Keratinocyte (primary cell): ENCODE results near the gene COMMD3. TPM values are rescaled to one million over a fixed set of nuclear protein-coding genes. Genes with fewer than 3 reads are reported as not detected.

Experiments
- DNase-seq: peaks from one replicate; pipeline ENCODE4 v3.0.0-alpha.2; 2011; ENCODE audit warnings: low read depth, missing footprints, low spot score
- FAIRE-seq: peaks from 2 replicates; lab custom pipeline; 2011; peaks lifted over from hg19 to GRCh38; lab: Jason Lieb, UNC
- H2AFZ ChIP-seq: 2 replicates; pipeline ENCODE4 v1.6.0; 2012; ENCODE audit warnings: low read length, control low read depth, inconsistent platforms; ENCODE audit not compliant: control insufficient read depth
- H3K27ac ChIP-seq: 2 replicates; pipeline ENCODE4 v1.5.1; 2011; ENCODE audit warnings: low read length; ENCODE audit not compliant: control insufficient read depth, insufficient read depth
- H3K27me3 ChIP-seq: 3 replicates; pipeline ENCODE4 v1.6.0; 2011; ENCODE audit warnings: low read length; ENCODE audit not compliant: control insufficient read depth, insufficient read depth; ENCODE audit errors: extremely low read depth
- H3K36me3 ChIP-seq, 2 experiments: 2 replicates in 1 of 2; 3 replicates in 1 of 2; pipeline ENCODE4 v1.5.1; 2011; ENCODE audit warnings: low read length in 2 of 2, mild to moderate bottlenecking in 1 of 2; ENCODE audit not compliant: control insufficient read depth in 2 of 2, insufficient read depth in 2 of 2; ENCODE audit errors: extremely low read depth in 1 of 2
- H3K4me1 ChIP-seq: 3 replicates; pipeline ENCODE4 v1.5.1; 2011; ENCODE audit warnings: low read length; ENCODE audit not compliant: control insufficient read depth, insufficient read depth; ENCODE audit errors: extremely low read depth
- H3K4me2 ChIP-seq: 3 replicates; pipeline ENCODE4 v1.6.0; 2011; ENCODE audit warnings: low read depth, low read length; ENCODE audit not compliant: control insufficient read depth, insufficient read depth; ENCODE audit errors: extremely low read depth
- H3K4me3 ChIP-seq, 3 experiments: fragments of 200-600 bp in 1 of 3; sonication (generic) in 1 of 3; 2 replicates in 2 of 3; 3 replicates in 1 of 3; pipeline ENCODE4 v1.5.1; 2011 to 2016; ENCODE audit warnings: low read length in 3 of 3, mild to moderate bottlenecking in 3 of 3, control low read depth in 2 of 3, inconsistent platforms in 1 of 3, low read depth in 1 of 3, mixed read lengths in 1 of 3, mixed run types in 1 of 3, moderate library complexity in 1 of 3; ENCODE audit not compliant: control insufficient read depth in 2 of 3, insufficient read depth in 2 of 3; ENCODE audit errors: extremely low read depth in 1 of 3
- H3K79me2 ChIP-seq: 2 replicates; pipeline ENCODE4 v1.6.0; 2012; ENCODE audit warnings: low read length; ENCODE audit not compliant: control insufficient read depth, insufficient read depth
- H3K9ac ChIP-seq: 3 replicates; pipeline ENCODE4 v1.6.0; 2011; ENCODE audit warnings: low read length; ENCODE audit not compliant: control insufficient read depth, insufficient read depth; ENCODE audit errors: extremely low read depth
- H3K9me1 ChIP-seq: 3 replicates; pipeline ENCODE4 v1.6.0; 2011; ENCODE audit warnings: low read length; ENCODE audit not compliant: control insufficient read depth, insufficient read depth; ENCODE audit errors: extremely low read depth
- H3K9me3 ChIP-seq: 2 replicates; pipeline ENCODE4 v1.5.1; 2012; ENCODE audit warnings: low read depth, low read length; ENCODE audit not compliant: control insufficient read depth
- H4K20me1 ChIP-seq: 3 replicates; pipeline ENCODE4 v1.6.0; 2011; ENCODE audit warnings: low read length; ENCODE audit not compliant: control insufficient read depth, insufficient read depth; ENCODE audit errors: extremely low read depth
- CTCF ChIP-seq, 3 experiments: IDR thresholded peaks in 1 of 3; conservative IDR thresholded peaks in 1 of 3; optimal IDR thresholded peaks in 1 of 3; 2 replicates in 2 of 3; 3 replicates in 1 of 3; pipeline versions ENCODE3 to v1.5.1; 2011; ENCODE audit warnings: low read length in 3 of 3, mild to moderate bottlenecking in 3 of 3, moderate library complexity in 2 of 3, control low read depth in 1 of 3, inconsistent platforms in 1 of 3; ENCODE audit not compliant: insufficient read depth in 2 of 3; ENCODE audit errors: extremely low read depth in 1 of 3
- EZH2 ChIP-seq: IDR thresholded peaks from one replicate; pipeline ENCODE4 v1.6.1; 2012; ENCODE audit warnings: inconsistent platforms, mild to moderate bottlenecking, low read length, moderate library complexity
- dilution Hi-C: fragments of 300-500 bp; cut with MboI; formaldehyde crosslinking; loops from one replicate; pipeline ENCODE4 v1.7.0; 2020; ENCODE audit warnings: low sequenced_read_pairs; ENCODE audit not compliant: extremely low pct_ligation_motif_present
- polyA plus RNA-seq, 5 experiments: library from polyadenylated mRNA; depleted of rRNA in 3 of 5; stranded (reverse) in 3 of 5; stranded (forward) in 1 of 5; unstranded in 1 of 5; fragments of >200 nt; gene quantifications; 1 replicate in 1 of 5; 2 replicates in 3 of 5; 3 replicates in 1 of 5; pipeline versions ENCODE4 v1.2.1 to v1.2.3, GENCODE V29; 2011 to 2012; ENCODE audit warnings: missing spikeins in 2 of 5, low read depth in 1 of 5, low replicate concordance in 1 of 5

COMMD3 gene
- polyA plus RNA-seq, 1 donor (not counting 4 experiments of a cell fraction or from before 2014, with no cell fraction given), result 59.5 TPM

- FAIRE-seq (no peak), DNase-seq (no peak)
- Histone ChIP-seq H3K4me1 (no peaks in the 10 kb centered on the region), H3K36me3 (no peaks in the 10 kb centered on the region), H4K20me1 (no peaks in the 10 kb centered on the region), H3K4me2 (no peak overlapping the region), H2AFZ (no peak overlapping the region), H3K27me3 (peaks cover 66% of the 10 kb centered on the region), H3K27ac (no peak overlapping the region), H3K79me2 (no peaks in the 10 kb centered on the region), H3K9me3 (peaks cover 2% of the 10 kb centered on the region), H3K9me1 (no peaks in the 10 kb centered on the region), H3K9ac (no peak overlapping the region), H3K4me3 (no peak overlapping the region)
- dilution Hi-C loops, result no loop called here
- TF ChIP-seq CTCF (optimal IDR thresholded peaks at IDR 0.05 in 1 of 3, IDR thresholded peaks at IDR 0.05 in 1 of 3, conservative IDR thresholded peaks at IDR 0.05 in 1 of 3; ENCODE audit: extremely low read depth in 1 of 3, insufficient read depth in 2 of 3, low read length in 3 of 3), result no peak
- TF ChIP-seq EZH2, result no peak
Observed at GRCh38 chr10:22346096-22346661, 30.0 kb downstream of the COMMD3 start.

- no peak overlapping the region for H3K27ac ChIP-seq
- peaks cover 2% of the 10 kb centered on the region for H3K9me3 ChIP-seq
- H3K9ac ChIP-seq, result no peak overlapping the region
- no peaks in the 10 kb centered on the region for H3K36me3 ChIP-seq
- H3K4me1 ChIP-seq, result no peaks in the 10 kb centered on the region
- no peak for FAIRE-seq
- H3K4me3 ChIP-seq, result no peak overlapping the region
- H2AFZ ChIP-seq, result no peak overlapping the region
- TF ChIP-seq CTCF (optimal IDR thresholded peaks at IDR 0.05 in 1 of 3, IDR thresholded peaks at IDR 0.05 in 1 of 3, conservative IDR thresholded peaks at IDR 0.05 in 1 of 3; ENCODE audit: extremely low read depth in 1 of 3, insufficient read depth in 2 of 3, low read length in 3 of 3), result no peak
- no peak for TF ChIP-seq EZH2
- no peaks in the 10 kb centered on the region for H4K20me1 ChIP-seq
- no peak overlapping the region for H3K4me2 ChIP-seq
- H3K27me3 ChIP-seq, result peaks cover 31% of the 10 kb centered on the region
- no peak for DNase-seq
- no peaks in the 10 kb centered on the region for H3K79me2 ChIP-seq
- dilution Hi-C loops, result no loop called here
- H3K9me1 ChIP-seq, result no peaks in the 10 kb centered on the region
Observed at GRCh38 chr10:22349755-22350154, 33.6 kb downstream of the COMMD3 start.
